ENCODE data around the gene REEP1. TPM values are rescaled to one million over a fixed set of nuclear protein-coding genes. Genes with fewer than 3 reads are reported as not detected.

The REEP1 gene
- total and polyA plus RNA-seq, 8 donors = 1.4 to 7.0 (median 4.0) TPM

DNA sequence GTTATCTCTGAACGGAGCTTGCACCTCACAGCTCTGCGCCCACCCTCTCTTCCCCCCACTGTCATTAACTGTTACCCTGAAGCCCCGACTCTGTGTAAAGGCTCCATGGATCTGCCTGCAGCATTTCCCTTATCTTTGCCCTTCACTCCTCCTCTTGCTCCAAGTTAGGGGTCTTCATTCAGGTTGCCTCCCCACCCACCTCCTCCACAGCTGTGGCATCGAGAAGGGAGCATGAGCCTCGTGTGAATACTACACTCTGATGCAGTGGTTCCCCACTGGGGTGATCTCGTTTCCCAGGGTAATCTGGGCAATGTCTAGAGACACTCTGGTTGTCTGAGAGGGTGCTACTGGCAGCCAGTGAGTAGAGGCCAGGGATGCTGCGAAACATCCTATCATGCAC is 51.4 kb downstream of the REEP1 start:
- ATAC-seq (no peak), FAIRE-seq (no peak)
- H3K4me1 ChIP-seq = peaks cover 0 to 24% (median 7%) of the 10 kb centered on the region in 3 donors

DNA sequence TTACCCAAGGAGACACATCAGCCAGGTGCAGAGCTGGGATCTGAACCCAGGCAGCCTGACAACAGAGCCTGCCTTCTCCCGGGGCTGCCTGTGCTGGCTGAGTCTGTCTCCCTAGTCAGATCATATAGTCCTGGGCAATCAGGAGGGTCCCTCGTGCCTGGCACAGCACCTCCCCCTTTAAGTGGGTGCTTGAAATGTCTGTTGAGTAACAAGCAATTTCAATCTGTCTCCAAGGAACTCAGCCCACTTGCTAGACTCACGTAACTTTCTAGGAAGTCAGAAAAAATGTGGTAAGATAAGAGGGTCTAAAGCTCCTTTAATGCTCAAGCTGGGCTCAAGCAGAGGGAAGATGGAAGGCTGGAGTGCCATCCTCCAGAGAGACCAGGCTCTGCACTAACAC is 51.9 kb downstream of the REEP1 start:
- H3K4me3 ChIP-seq = no peak overlapping the region
- TF ChIP-seq, protein P1, sequence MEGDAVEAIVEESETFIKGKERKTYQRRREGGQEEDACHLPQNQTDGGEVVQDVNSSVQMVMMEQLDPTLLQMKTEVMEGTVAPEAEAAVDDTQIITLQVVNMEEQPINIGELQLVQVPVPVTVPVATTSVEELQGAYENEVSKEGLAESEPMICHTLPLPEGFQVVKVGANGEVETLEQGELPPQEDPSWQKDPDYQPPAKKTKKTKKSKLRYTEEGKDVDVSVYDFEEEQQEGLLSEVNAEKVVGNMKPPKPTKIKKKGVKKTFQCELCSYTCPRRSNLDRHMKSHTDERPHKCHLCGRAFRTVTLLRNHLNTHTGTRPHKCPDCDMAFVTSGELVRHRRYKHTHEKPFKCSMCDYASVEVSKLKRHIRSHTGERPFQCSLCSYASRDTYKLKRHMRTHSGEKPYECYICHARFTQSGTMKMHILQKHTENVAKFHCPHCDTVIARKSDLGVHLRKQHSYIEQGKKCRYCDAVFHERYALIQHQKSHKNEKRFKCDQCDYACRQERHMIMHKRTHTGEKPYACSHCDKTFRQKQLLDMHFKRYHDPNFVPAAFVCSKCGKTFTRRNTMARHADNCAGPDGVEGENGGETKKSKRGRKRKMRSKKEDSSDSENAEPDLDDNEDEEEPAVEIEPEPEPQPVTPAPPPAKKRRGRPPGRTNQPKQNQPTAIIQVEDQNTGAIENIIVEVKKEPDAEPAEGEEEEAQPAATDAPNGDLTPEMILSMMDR (IDR thresholded peaks at IDR 0.05) = no peak
- no peaks in the 10 kb centered on the region for H3K9me3 ChIP-seq
- no peaks in the 10 kb centered on the region for H3K36me3 ChIP-seq
- no peaks in the 10 kb centered on the region for H3K27me3 ChIP-seq
- DNase-seq (no peak), ATAC-seq (no peak), FAIRE-seq (no peak)
- intact Hi-C loops (cut with DNase I) = no loop called here
- peaks cover 0 to 24% (median 7%) of the 10 kb centered on the region in 3 donors for H3K4me1 ChIP-seq
- no peak overlapping the region for H3K27ac ChIP-seq
- 85% methylated on average over 3 of the region's 3 CpGs for WGBS, 2 donors

More for the DNA sequence above, 51.4 kb downstream of the REEP1 start:
- Histone ChIP-seq H3K9me3 (no peaks in the 10 kb centered on the region), H3K36me3 (no peaks in the 10 kb centered on the region), H3K27ac (no peak overlapping the region), H3K4me3 (no peak overlapping the region), H3K27me3 (no peaks in the 10 kb centered on the region)
- no peak for DNase-seq
- 86 to 88% methylated on average over 7 of the region's 7 CpGs for WGBS, 2 donors
- TF ChIP-seq, protein P1 (IDR thresholded peaks at IDR 0.05) = no peak
- intact Hi-C loops (cut with DNase I) = no loop called here

DNA sequence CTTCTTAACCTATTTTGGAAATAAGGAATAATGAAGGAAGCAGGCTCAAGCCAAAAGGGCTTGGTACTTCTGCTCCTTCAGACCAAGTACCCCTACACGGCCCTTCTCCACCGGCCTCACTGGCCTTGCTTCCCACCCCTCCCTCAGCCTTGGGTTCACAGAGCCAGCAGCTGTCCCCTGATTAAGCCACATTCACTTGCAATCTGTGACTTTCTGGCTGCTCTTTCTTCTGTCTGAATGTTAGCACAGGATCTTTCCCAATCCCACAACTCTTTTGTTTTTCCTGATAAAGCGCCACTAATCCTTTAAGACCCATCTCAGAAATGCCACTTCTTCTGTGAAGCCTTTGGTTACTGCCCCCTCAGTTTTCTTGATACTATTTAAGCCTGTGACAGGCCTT is 52.4 kb downstream of the REEP1 start:
- WGBS, 2 donors = 84 to 88% methylated on average over 3 of the region's 3 CpGs
- intact Hi-C loops (cut with DNase I) = no loop called here
- TF ChIP-seq, protein P1 (IDR thresholded peaks at IDR 0.05) = no peak
- no peak for ATAC-seq
- Histone ChIP-seq H3K4me1 (peaks cover 0 to 24% (median 7%) of the 10 kb centered on the region in 3 donors), H3K9me3 (no peaks in the 10 kb centered on the region), H3K36me3 (no peaks in the 10 kb centered on the region), H3K4me3 (no peak overlapping the region), H3K27me3 (no peaks in the 10 kb centered on the region), H3K27ac (no peak overlapping the region)
- no peak for DNase-seq
- no peak for FAIRE-seq

DNA sequence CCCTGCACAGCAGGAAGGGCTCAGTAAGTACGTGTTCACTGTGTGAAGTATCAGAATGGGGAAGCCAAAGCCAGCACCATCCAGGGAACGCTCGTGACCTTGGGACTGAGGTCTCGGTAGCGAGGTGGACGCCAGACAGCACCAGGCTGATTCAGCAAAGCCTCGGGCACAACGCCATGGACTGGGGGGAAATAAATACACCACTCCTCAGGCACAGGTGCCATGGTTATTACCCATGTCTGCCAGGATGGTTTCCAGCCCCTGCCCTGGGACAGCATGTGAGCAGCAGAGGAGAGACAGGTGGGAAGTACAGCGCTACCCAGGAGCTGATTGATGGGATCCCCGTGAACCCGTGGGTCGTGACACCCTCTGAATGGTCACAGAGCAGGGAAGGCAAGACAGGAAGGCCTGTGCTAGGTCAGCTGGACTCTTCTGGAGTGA is 53.0 kb downstream of the REEP1 start:
- Histone ChIP-seq H3K4me1 (peaks cover 0 to 24% (median 7%) of the 10 kb centered on the region in 3 donors), H3K27ac (no peak overlapping the region), H3K27me3 (no peaks in the 10 kb centered on the region), H3K4me3 (no peak overlapping the region), H3K9me3 (no peaks in the 10 kb centered on the region), H3K36me3 (no peaks in the 10 kb centered on the region)
- ATAC-seq = peak; percentile 56 to 75 (median 71)
- TF ChIP-seq, protein P1 (IDR thresholded peaks at IDR 0.05) = no peak
- intact Hi-C loops (cut with DNase I) = no loop called here
- 37 to 48% methylated on average over 12 of the region's 12 CpGs for WGBS, 2 donors
- no peak for FAIRE-seq
- peak; percentile 55 to 74 (median 63) for DNase-seq

DNA sequence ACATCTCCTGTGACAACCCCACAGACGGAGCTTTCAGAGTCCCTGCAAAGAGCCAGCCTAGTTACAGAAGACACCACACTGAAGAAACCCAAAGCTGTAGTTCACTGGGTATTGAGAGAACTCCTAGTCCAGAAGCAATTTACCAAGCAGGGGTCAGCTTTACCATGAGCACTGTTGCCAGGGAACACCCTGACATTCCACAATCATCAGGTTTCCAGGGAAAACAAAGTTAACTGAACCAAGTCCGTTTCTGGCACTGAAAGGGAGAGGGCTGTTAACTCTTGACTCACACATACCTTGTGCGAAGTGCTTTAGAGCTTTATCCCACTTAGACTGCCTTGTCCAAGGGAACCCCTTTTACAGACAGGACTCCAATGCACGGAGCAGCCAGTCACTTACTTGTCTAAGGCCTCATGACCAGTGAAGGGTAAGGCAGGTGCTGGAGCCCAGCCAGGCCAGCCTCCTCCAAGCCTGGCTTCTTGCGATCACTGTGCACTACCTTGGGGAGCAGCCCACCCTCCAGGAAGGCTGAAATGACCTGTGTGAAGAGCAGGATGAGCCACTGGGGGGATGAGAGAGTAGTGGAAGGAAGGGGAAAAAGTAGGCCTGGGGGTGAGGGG is 53.9 kb downstream of the REEP1 start:
- intact Hi-C loops (cut with DNase I) = no loop called here
- 71 to 73% methylated on average over 5 of the region's 5 CpGs for WGBS, 2 donors
- FAIRE-seq = no peak
- H3K4me3 ChIP-seq = no peak overlapping the region
- TF ChIP-seq, protein P1 (IDR thresholded peaks at IDR 0.05) = no peak
- no peak overlapping the region for H3K27ac ChIP-seq
- no peak for DNase-seq
- H3K4me1 ChIP-seq = peaks cover 0 to 24% (median 7%) of the 10 kb centered on the region in 3 donors
- peak in 2 of 4 donors; percentile 14 to 17 for ATAC-seq
- H3K27me3 ChIP-seq = no peaks in the 10 kb centered on the region
- no peaks in the 10 kb centered on the region for H3K9me3 ChIP-seq
- H3K36me3 ChIP-seq = no peaks in the 10 kb centered on the region

Data from pancreas (tissue), 10 donors.